HepG2 (cell line): ENCODE results near the gene VAV2. TPM values are rescaled to one million over a fixed set of nuclear protein-coding genes. Genes with fewer than 3 reads are reported as not detected.

Source experiments
- FOSL1 ChIP-seq: sonication (generic); formaldehyde crosslinking; IDR thresholded peaks from 2 replicates; pipeline ENCODE4 v1.9.0; 2021; ENCODE audit warnings: missing genetic modification reagents, borderline replicate concordance
- JDP2 ChIP-seq: sonication (generic); formaldehyde crosslinking; IDR thresholded peaks from 2 replicates; pipeline ENCODE4 v1.8.1; 2022; ENCODE audit warnings: missing genetic modification reagents, borderline replicate concordance
- KAT8 ChIP-seq: IDR thresholded peaks from 2 replicates; pipeline ENCODE4 v1.6.1; 2016; ENCODE audit warnings: missing genetic modification reagents, missing compliant biosample characterization
- NBN ChIP-seq: fragments of 450-650 bp; conservative IDR thresholded peaks from 2 replicates; pipeline ENCODE4 v1.6.1; 2017
- NKX3-1 ChIP-seq: sonication (generic); formaldehyde crosslinking; IDR thresholded peaks from 2 replicates; pipeline ENCODE4 v1.5.0; 2020; ENCODE audit warnings: missing genetic modification reagents
- NR2F6 ChIP-seq, 2 experiments: IDR thresholded peaks; 2 replicates each; pipeline ENCODE4 v1.6.1; 2016; ENCODE audit warnings: antibody characterized with exemption in 1 of 2, mild to moderate bottlenecking in 1 of 2
- RFXANK ChIP-seq: IDR thresholded peaks from 2 replicates; pipeline ENCODE4 v1.6.1; 2016
- SATB2 ChIP-seq: sonication (generic); formaldehyde crosslinking; IDR thresholded peaks from 2 replicates; pipeline ENCODE4 v1.5.0; 2020; ENCODE audit warnings: missing genetic modification reagents
- TBX2 ChIP-seq: sonication (generic); formaldehyde crosslinking; IDR thresholded peaks from 2 replicates; pipeline ENCODE4 v1.5.0; 2020; ENCODE audit warnings: missing genetic modification reagents, mild to moderate bottlenecking, borderline replicate concordance
- TOPORS ChIP-seq: sonication (generic); formaldehyde crosslinking; IDR thresholded peaks from 2 replicates; pipeline ENCODE4 v1.8.0; 2023; ENCODE audit warnings: mild to moderate bottlenecking, missing genetic modification reagents
- ZNF124 ChIP-seq: sonication (generic); formaldehyde crosslinking; IDR thresholded peaks from 2 replicates; pipeline ENCODE4 v1.4.0; 2020; ENCODE audit warnings: missing genetic modification reagents
- ZNF382 ChIP-seq: sonication (generic); formaldehyde crosslinking; IDR thresholded peaks from 2 replicates; pipeline ENCODE4 v1.5.0; 2020; ENCODE audit warnings: missing genetic modification reagents, mild to moderate bottlenecking, borderline replicate concordance
- ZNF792 ChIP-seq: IDR thresholded peaks from 2 replicates; pipeline ENCODE4 v1.6.1; 2016
- ZNF879 ChIP-seq: sonication (generic); formaldehyde crosslinking; IDR thresholded peaks from 2 replicates; pipeline ENCODE4 v1.8.1; 2023; ENCODE audit warnings: missing genetic modification reagents
- polyA plus RNA-seq, 8 experiments: library from polyadenylated mRNA; depleted of rRNA in 3 of 8; stranded (reverse) in 7 of 8; unstranded in 1 of 8; fragments of >200 nt; fragmentation: Illumina TruSeq in 4 of 8; extraction: Trizol in 4 of 8; gene quantifications; 2 replicates each; pipeline versions ENCODE4 v1.2.1 to v1.2.3, GENCODE V29; 2011 to 2016; ENCODE audit warnings: low read depth in 4 of 8, missing spikeins in 1 of 8, mixed read lengths in 1 of 8; ENCODE audit not compliant: insufficient read depth in 1 of 8
- total RNA-seq, 5 experiments: library from RNA; depleted of rRNA; stranded (reverse); fragments of >200 nt; fragmentation: Illumina TruSeq; extraction: Trizol; gene quantifications; 2 replicates each; pipeline ENCODE4 v1.2.3, GENCODE V29; 2016; ENCODE audit warnings: low read depth in 1 of 5
- TF ChIP-seq, protein P1 (sequence below): sonication (generic); formaldehyde crosslinking; IDR thresholded peaks from 2 replicates; pipeline ENCODE4 v1.5.0; 2020; ENCODE audit warnings: mild to moderate bottlenecking, missing genetic modification reagents, borderline replicate concordance
- TF ChIP-seq, protein P2 (sequence below): sonication (generic); formaldehyde crosslinking; IDR thresholded peaks from 2 replicates; pipeline ENCODE4 v1.5.1; 2020; ENCODE audit warnings: mild to moderate bottlenecking, missing genetic modification reagents, moderate library complexity
- TF ChIP-seq, protein P3 (sequence below): sonication (generic); formaldehyde crosslinking; conservative IDR thresholded peaks from 2 replicates; pipeline ENCODE4 v1.8.0; 2022; ENCODE audit warnings: mild to moderate bottlenecking, moderate library complexity, missing genetic modification reagents

Gene VAV2
- total and polyA plus RNA-seq, 2 of the 13 experiments (the other 11 are each of a cell fraction or from before 2014, with no cell fraction given): 22.5 to 22.9 TPM

DNA sequence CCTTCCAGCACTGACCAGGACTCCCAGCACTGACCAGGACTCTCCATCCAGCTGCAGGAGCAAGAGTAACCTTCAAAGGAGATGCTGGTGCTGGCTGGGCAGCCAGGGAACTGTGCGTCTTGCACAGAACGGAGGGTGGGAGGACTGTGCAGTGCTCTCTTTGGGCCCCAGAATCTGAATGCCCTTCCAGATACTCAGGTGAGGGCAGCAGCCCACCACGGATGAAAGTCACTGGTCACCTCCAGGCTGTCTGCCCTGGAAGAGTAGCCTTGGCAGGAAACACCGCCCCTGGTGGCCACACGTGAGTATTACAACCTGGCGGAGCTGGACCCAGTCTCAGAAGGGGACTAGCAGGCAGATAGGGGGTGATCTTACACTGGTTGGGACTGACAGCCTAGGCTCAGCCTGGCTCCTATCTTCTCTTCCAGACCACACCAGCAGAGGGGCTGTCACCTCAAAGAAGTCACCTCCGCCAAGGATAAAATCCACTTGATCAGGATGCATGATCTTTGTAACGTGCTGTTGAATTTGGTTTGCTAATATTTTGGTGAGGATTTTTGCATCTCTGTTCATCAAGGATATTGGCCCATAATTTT lies 249.2 kb downstream of the VAV2 start (continued):
- TF ChIP-seq, protein P1, sequence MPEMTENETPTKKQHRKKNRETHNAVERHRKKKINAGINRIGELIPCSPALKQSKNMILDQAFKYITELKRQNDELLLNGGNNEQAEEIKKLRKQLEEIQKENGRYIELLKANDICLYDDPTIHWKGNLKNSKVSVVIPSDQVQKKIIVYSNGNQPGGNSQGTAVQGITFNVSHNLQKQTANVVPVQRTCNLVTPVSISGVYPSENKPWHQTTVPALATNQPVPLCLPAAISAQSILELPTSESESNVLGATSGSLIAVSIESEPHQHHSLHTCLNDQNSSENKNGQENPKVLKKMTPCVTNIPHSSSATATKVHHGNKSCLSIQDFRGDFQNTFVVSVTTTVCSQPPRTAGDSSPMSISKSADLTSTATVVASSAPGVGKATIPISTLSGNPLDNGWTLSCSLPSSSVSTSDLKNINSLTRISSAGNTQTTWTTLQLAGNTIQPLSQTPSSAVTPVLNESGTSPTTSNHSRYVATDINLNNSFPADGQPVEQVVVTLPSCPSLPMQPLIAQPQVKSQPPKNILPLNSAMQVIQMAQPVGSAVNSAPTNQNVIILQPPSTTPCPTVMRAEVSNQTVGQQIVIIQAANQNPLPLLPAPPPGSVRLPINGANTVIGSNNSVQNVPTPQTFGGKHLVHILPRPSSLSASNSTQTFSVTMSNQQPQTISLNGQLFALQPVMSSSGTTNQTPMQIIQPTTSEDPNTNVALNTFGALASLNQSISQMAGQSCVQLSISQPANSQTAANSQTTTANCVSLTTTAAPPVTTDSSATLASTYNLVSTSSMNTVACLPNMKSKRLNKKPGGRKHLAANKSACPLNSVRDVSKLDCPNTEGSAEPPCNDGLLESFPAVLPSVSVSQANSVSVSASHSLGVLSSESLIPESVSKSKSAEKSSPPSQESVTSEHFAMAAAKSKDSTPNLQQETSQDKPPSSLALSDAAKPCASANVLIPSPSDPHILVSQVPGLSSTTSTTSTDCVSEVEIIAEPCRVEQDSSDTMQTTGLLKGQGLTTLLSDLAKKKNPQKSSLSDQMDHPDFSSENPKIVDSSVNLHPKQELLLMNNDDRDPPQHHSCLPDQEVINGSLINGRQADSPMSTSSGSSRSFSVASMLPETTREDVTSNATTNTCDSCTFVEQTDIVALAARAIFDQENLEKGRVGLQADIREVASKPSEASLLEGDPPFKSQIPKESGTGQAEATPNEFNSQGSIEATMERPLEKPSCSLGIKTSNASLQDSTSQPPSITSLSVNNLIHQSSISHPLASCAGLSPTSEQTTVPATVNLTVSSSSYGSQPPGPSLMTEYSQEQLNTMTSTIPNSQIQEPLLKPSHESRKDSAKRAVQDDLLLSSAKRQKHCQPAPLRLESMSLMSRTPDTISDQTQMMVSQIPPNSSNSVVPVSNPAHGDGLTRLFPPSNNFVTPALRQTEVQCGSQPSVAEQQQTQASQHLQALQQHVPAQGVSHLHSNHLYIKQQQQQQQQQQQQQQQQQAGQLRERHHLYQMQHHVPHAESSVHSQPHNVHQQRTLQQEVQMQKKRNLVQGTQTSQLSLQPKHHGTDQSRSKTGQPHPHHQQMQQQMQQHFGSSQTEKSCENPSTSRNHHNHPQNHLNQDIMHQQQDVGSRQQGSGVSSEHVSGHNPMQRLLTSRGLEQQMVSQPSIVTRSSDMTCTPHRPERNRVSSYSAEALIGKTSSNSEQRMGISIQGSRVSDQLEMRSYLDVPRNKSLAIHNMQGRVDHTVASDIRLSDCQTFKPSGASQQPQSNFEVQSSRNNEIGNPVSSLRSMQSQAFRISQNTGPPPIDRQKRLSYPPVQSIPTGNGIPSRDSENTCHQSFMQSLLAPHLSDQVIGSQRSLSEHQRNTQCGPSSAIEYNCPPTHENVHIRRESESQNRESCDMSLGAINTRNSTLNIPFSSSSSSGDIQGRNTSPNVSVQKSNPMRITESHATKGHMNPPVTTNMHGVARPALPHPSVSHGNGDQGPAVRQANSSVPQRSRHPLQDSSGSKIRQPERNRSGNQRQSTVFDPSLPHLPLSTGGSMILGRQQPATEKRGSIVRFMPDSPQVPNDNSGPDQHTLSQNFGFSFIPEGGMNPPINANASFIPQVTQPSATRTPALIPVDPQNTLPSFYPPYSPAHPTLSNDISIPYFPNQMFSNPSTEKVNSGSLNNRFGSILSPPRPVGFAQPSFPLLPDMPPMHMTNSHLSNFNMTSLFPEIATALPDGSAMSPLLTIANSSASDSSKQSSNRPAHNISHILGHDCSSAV (CRISPR knock-in tag): 0 out of 2 replicates have a peak, but pooled peaks have one; percentile 53
- TF ChIP-seq SATB2 (CRISPR knock-in tag) (no peak), ZNF124 (CRISPR knock-in tag) (no peak; the same call in 1 of the 2 replicates), TOPORS (CRISPR knock-in tag) (no peak), KAT8 (0 out of 2 replicates have a peak, but pooled peaks have one; percentile 25), NBN (no peak), NKX3-1 (CRISPR knock-in tag) (no peak), TBX2 (CRISPR knock-in tag) (peak; percentile 49; the same call in 1 of the 2 replicates), FOSL1 (CRISPR knock-in tag) (no peak), RFXANK (CRISPR knock-in tag) (peak; percentile 69; the same call in 1 of the 2 replicates), ZNF792 (peak; percentile 96), JDP2 (CRISPR knock-in tag) (no peak), NR2F6 (IDR thresholded peaks at IDR 0.05) (0 out of 2 replicates have a peak, but pooled peaks have one; percentile 16), NR2F6 (CRISPR knock-in tag; IDR thresholded peaks at IDR 0.05) (peak; percentile 77; the same call in 1 of the 2 replicates), ZNF382 (CRISPR knock-in tag) (no peak), ZNF879 (CRISPR knock-in tag) (no peak)
- TF ChIP-seq, protein P2, sequence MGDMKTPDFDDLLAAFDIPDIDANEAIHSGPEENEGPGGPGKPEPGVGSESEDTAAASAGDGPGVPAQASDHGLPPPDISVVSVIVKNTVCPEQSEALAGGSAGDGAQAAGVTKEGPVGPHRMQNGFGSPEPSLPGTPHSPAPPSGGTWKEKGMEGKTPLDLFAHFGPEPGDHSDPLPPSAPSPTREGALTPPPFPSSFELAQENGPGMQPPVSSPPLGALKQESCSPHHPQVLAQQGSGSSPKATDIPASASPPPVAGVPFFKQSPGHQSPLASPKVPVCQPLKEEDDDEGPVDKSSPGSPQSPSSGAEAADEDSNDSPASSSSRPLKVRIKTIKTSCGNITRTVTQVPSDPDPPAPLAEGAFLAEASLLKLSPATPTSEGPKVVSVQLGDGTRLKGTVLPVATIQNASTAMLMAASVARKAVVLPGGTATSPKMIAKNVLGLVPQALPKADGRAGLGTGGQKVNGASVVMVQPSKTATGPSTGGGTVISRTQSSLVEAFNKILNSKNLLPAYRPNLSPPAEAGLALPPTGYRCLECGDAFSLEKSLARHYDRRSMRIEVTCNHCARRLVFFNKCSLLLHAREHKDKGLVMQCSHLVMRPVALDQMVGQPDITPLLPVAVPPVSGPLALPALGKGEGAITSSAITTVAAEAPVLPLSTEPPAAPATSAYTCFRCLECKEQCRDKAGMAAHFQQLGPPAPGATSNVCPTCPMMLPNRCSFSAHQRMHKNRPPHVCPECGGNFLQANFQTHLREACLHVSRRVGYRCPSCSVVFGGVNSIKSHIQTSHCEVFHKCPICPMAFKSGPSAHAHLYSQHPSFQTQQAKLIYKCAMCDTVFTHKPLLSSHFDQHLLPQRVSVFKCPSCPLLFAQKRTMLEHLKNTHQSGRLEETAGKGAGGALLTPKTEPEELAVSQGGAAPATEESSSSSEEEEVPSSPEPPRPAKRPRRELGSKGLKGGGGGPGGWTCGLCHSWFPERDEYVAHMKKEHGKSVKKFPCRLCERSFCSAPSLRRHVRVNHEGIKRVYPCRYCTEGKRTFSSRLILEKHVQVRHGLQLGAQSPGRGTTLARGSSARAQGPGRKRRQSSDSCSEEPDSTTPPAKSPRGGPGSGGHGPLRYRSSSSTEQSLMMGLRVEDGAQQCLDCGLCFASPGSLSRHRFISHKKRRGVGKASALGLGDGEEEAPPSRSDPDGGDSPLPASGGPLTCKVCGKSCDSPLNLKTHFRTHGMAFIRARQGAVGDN: peak; percentile 78
- TF ChIP-seq, protein P3, sequence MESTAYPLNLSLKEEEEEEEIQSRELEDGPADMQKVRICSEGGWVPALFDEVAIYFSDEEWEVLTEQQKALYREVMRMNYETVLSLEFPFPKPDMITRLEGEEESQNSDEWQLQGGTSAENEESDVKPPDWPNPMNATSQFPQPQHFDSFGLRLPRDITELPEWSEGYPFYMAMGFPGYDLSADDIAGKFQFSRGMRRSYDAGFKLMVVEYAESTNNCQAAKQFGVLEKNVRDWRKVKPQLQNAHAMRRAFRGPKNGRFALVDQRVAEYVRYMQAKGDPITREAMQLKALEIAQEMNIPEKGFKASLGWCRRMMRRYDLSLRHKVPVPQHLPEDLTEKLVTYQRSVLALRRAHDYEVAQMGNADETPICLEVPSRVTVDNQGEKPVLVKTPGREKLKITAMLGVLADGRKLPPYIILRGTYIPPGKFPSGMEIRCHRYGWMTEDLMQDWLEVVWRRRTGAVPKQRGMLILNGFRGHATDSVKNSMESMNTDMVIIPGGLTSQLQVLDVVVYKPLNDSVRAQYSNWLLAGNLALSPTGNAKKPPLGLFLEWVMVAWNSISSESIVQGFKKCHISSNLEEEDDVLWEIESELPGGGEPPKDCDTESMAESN (CRISPR knock-in tag): 0 out of 2 replicates have a peak, but pooled peaks have one; percentile 41
